HepG2 (cell line): Measurements from ENCODE around the gene TBC1D14. TPM values are rescaled to one million over a fixed set of nuclear protein-coding genes. Genes with fewer than 3 reads are reported as not detected.

Experiments
- ARHGAP35 ChIP-seq: sonication (generic); formaldehyde crosslinking; IDR thresholded peaks from 2 replicates; pipeline ENCODE4 v1.9.0; 2022; ENCODE audit warnings: mild to moderate bottlenecking, inconsistent platforms, moderate library complexity, missing genetic modification reagents, borderline replicate concordance
- ARNT2 ChIP-seq: sonication (generic); formaldehyde crosslinking; IDR thresholded peaks from 2 replicates; pipeline ENCODE4 v1.8.0; 2022; ENCODE audit warnings: mild to moderate bottlenecking, low read depth, missing genetic modification reagents, moderate library complexity
- FOXC1 ChIP-seq: sonication (generic); formaldehyde crosslinking; IDR thresholded peaks from 2 replicates; pipeline ENCODE4 v1.8.0; 2022; ENCODE audit warnings: mild to moderate bottlenecking, missing genetic modification reagents, borderline replicate concordance
- HDAC2 ChIP-seq: sonication (generic); formaldehyde crosslinking; IDR thresholded peaks from 2 replicates; pipeline ENCODE4 v1.4.0; 2020; ENCODE audit warnings: missing genetic modification reagents
- KLF6 ChIP-seq: IDR thresholded peaks from 2 replicates; pipeline ENCODE4 v1.8.0; 2016; ENCODE audit warnings: missing biosample characterization, missing genetic modification reagents
- NFE2L2 ChIP-seq: fragments of 150-350 bp; IDR thresholded peaks from 2 replicates; pipeline ENCODE4 v1.6.1; 2014; ENCODE audit warnings: low read length
- NPAS2 ChIP-seq: sonication (generic); formaldehyde crosslinking; IDR thresholded peaks from 2 replicates; pipeline ENCODE4 v1.8.0; 2022; ENCODE audit warnings: mild to moderate bottlenecking, missing genetic modification reagents, borderline replicate concordance
- NR2C2 ChIP-seq: sonication (generic); formaldehyde crosslinking; IDR thresholded peaks from 2 replicates; pipeline ENCODE4 v1.4.0; 2020; ENCODE audit warnings: missing genetic modification reagents, mild to moderate bottlenecking, moderate library complexity, borderline replicate concordance
- STAT6 ChIP-seq: sonication (generic); formaldehyde crosslinking; IDR thresholded peaks from 2 replicates; pipeline ENCODE4 v1.4.0; 2020; ENCODE audit warnings: missing genetic modification reagents, mild to moderate bottlenecking, borderline replicate concordance
- ZMYM2 ChIP-seq: sonication (generic); formaldehyde crosslinking; IDR thresholded peaks from 2 replicates; pipeline ENCODE4 v1.8.0; 2022; ENCODE audit warnings: mild to moderate bottlenecking, missing genetic modification reagents
- ZNF282 ChIP-seq: fragments of 450-650 bp; IDR thresholded peaks from 2 replicates; pipeline ENCODE4 v1.6.1; 2018; ENCODE audit not compliant: partially characterized antibody
- ZNF350 ChIP-seq: sonication (generic); formaldehyde crosslinking; IDR thresholded peaks from 2 replicates; pipeline ENCODE4 v1.4.0; 2020; ENCODE audit warnings: mild to moderate bottlenecking, low read depth, missing genetic modification reagents, borderline replicate concordance
- polyA plus RNA-seq, 8 experiments: library from polyadenylated mRNA; depleted of rRNA in 3 of 8; stranded (reverse) in 7 of 8; unstranded in 1 of 8; fragments of >200 nt; fragmentation: Illumina TruSeq in 4 of 8; extraction: Trizol in 4 of 8; gene quantifications; 2 replicates each; pipeline versions ENCODE4 v1.2.1 to v1.2.3, GENCODE V29; 2011 to 2016; ENCODE audit warnings: low read depth in 4 of 8, missing spikeins in 1 of 8, mixed read lengths in 1 of 8; ENCODE audit not compliant: insufficient read depth in 1 of 8
- total RNA-seq, 5 experiments: library from RNA; depleted of rRNA; stranded (reverse); fragments of >200 nt; fragmentation: Illumina TruSeq; extraction: Trizol; gene quantifications; 2 replicates each; pipeline ENCODE4 v1.2.3, GENCODE V29; 2016; ENCODE audit warnings: low read depth in 1 of 5
- TF ChIP-seq, protein P1 (sequence below): sonication (generic); formaldehyde crosslinking; IDR thresholded peaks from 2 replicates; pipeline ENCODE4 v1.5.0; 2020; ENCODE audit warnings: mild to moderate bottlenecking, missing genetic modification reagents
- TF ChIP-seq, protein P2 (sequence below): sonication (generic); formaldehyde crosslinking; conservative IDR thresholded peaks from 2 replicates; pipeline ENCODE4 v1.4.0; 2020; ENCODE audit warnings: missing genetic modification reagents
- TF ChIP-seq, protein P3 (sequence below): IDR thresholded peaks from 2 replicates; pipeline ENCODE4 v1.4.0; 2020; ENCODE audit warnings: mild to moderate bottlenecking, missing genetic modification reagents
- TF ChIP-seq, protein P4 (sequence below): sonication (generic); formaldehyde crosslinking; IDR thresholded peaks from 2 replicates; pipeline ENCODE4 v1.5.0; 2020; ENCODE audit warnings: missing genetic modification reagents

Gene TBC1D14
- total and polyA plus RNA-seq, 2 of the 13 experiments (the other 11 are each of a cell fraction or from before 2014, with no cell fraction given) = 29.5 to 46.5 TPM

- peak; percentile 80; the same call in 1 of the 2 replicates for TF ChIP-seq STAT6
- TF ChIP-seq ARHGAP35 = no peak
- TF ChIP-seq, protein P1, sequence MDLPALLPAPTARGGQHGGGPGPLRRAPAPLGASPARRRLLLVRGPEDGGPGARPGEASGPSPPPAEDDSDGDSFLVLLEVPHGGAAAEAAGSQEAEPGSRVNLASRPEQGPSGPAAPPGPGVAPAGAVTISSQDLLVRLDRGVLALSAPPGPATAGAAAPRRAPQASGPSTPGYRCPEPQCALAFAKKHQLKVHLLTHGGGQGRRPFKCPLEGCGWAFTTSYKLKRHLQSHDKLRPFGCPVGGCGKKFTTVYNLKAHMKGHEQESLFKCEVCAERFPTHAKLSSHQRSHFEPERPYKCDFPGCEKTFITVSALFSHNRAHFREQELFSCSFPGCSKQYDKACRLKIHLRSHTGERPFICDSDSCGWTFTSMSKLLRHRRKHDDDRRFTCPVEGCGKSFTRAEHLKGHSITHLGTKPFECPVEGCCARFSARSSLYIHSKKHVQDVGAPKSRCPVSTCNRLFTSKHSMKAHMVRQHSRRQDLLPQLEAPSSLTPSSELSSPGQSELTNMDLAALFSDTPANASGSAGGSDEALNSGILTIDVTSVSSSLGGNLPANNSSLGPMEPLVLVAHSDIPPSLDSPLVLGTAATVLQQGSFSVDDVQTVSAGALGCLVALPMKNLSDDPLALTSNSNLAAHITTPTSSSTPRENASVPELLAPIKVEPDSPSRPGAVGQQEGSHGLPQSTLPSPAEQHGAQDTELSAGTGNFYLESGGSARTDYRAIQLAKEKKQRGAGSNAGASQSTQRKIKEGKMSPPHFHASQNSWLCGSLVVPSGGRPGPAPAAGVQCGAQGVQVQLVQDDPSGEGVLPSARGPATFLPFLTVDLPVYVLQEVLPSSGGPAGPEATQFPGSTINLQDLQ (CRISPR knock-in tag) = no peak
- TF ChIP-seq NFE2L2 = no peak
- TF ChIP-seq, protein P2, sequence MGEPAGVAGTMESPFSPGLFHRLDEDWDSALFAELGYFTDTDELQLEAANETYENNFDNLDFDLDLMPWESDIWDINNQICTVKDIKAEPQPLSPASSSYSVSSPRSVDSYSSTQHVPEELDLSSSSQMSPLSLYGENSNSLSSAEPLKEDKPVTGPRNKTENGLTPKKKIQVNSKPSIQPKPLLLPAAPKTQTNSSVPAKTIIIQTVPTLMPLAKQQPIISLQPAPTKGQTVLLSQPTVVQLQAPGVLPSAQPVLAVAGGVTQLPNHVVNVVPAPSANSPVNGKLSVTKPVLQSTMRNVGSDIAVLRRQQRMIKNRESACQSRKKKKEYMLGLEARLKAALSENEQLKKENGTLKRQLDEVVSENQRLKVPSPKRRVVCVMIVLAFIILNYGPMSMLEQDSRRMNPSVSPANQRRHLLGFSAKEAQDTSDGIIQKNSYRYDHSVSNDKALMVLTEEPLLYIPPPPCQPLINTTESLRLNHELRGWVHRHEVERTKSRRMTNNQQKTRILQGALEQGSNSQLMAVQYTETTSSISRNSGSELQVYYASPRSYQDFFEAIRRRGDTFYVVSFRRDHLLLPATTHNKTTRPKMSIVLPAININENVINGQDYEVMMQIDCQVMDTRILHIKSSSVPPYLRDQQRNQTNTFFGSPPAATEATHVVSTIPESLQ = no peak
- no peak for TF ChIP-seq ZNF282
- TF ChIP-seq ARNT2 = no peak
- TF ChIP-seq, protein P3, sequence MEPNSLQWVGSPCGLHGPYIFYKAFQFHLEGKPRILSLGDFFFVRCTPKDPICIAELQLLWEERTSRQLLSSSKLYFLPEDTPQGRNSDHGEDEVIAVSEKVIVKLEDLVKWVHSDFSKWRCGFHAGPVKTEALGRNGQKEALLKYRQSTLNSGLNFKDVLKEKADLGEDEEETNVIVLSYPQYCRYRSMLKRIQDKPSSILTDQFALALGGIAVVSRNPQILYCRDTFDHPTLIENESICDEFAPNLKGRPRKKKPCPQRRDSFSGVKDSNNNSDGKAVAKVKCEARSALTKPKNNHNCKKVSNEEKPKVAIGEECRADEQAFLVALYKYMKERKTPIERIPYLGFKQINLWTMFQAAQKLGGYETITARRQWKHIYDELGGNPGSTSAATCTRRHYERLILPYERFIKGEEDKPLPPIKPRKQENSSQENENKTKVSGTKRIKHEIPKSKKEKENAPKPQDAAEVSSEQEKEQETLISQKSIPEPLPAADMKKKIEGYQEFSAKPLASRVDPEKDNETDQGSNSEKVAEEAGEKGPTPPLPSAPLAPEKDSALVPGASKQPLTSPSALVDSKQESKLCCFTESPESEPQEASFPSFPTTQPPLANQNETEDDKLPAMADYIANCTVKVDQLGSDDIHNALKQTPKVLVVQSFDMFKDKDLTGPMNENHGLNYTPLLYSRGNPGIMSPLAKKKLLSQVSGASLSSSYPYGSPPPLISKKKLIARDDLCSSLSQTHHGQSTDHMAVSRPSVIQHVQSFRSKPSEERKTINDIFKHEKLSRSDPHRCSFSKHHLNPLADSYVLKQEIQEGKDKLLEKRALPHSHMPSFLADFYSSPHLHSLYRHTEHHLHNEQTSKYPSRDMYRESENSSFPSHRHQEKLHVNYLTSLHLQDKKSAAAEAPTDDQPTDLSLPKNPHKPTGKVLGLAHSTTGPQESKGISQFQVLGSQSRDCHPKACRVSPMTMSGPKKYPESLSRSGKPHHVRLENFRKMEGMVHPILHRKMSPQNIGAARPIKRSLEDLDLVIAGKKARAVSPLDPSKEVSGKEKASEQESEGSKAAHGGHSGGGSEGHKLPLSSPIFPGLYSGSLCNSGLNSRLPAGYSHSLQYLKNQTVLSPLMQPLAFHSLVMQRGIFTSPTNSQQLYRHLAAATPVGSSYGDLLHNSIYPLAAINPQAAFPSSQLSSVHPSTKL = no peak
- TF ChIP-seq ZNF350 (CRISPR knock-in tag) = peak; percentile 15; the same call in 1 of the 2 replicates
- no peak for TF ChIP-seq NPAS2 (CRISPR knock-in tag)
- TF ChIP-seq ZMYM2 (CRISPR knock-in tag) = no peak
- peak; percentile 77 for TF ChIP-seq FOXC1 (CRISPR knock-in tag)
- no peak; the same call in 1 of the 2 replicates for TF ChIP-seq HDAC2 (CRISPR knock-in tag)
- TF ChIP-seq, protein P4, sequence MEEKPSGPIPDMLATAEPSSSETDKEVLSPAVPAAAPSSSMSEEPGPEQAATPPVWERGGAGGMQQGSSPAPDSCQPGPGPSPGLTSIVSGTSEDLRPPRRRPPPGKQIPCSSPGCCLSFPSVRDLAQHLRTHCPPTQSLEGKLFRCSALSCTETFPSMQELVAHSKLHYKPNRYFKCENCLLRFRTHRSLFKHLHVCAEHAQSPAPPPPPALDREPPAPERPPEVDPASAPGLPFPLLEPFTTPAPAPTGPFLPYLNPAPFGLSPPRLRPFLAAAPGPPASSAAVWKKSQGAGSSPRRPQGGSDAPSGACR = peak; percentile 57; the same call in 1 of the 2 replicates
- TF ChIP-seq KLF6 (CRISPR knock-in tag) = 0 out of 2 replicates have a peak, but pooled peaks have one; percentile 30
- no peak for TF ChIP-seq NR2C2 (CRISPR knock-in tag)
Observed at GRCh38 chr4:6986072-6986780, 76.6 kb downstream of the TBC1D14 start (continued).
